HG03432 (cell line): ENCODE measurements around the gene MRGPRX2.

Experiments
- ATAC-seq: cut with Tn5 transposase; IDR thresholded peaks from one replicate; pipeline ENCODE4 v1.9.1; 2021; ENCODE audit warnings: mild to moderate bottlenecking, moderate library complexity; ENCODE audit not compliant: unreplicated experiment

The MRGPRX2 gene

DNA sequence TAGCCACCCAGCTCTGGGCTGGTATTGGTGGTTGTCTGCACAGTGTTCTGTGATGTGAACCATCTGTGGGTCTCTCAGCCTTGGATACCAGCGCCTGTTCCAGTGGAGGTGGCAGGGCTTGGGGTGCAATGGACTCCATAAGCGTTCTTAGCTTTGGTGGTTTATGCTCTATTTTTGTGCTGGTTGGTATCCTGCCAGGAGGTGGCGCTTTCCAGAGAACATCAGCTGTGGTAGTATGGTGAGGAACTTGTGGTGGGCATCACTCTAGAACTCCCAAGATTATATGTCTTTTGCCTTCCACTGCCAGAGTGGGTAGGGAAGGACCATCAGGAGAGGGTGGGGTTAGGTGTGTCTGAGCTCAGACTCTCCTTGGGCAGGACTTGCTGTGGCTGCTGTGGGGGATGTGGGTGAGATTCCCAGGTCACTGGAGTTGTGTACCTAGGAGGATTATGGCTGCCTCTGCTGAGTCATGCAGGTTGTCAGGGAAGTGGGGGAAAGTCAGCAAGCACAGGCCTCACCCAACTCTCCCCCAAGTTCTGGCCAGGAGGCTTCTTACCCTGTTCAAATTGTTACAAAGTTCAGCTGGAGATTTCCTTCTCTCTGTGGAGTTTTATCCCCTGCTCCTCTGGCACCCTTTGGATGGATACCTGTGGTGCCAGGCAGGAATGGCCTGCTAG lies 47.2 kb downstream of the MRGPRX2 start:
- no peak for ATAC-seq

DNA sequence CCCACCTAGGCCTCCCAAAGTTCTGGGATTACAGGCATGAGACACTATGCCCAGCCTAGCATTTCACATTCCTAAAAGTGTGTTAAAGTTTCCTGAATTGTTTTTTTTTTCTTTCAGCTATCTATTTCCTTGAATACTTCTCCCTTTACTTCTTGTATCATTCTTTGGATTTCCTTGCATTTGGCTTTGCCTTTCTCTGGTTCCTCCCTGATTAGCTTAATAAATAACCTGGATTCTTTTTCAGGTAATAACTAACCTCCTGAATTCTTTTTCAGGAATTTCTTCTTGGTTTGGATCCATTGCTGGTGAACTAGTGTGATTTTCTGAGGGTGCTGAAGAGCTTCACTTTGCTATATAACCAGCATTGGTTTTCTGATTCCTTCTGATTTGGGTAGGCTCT lies 47.9 kb downstream of the MRGPRX2 start:
- no peak for ATAC-seq
